Right hindlimb (tissue), 1 donor: Measurements from ENCODE around the gene BIN1.

Source experiments
- DNase-seq: peaks from one replicate; pipeline ENCODE4 v3.0.0-alpha.2; 2018

Gene BIN1

GRCh38 chr2:127074936-127075335 lies 32.0 kb downstream of the BIN1 start:
- no peak for DNase-seq

GRCh38 chr2:127074358-127074757 lies 32.6 kb downstream of the BIN1 start:
- DNase-seq = no peak

GRCh38 chr2:127072970-127073369 lies 34.0 kb downstream of the BIN1 start:
- DNase-seq = no peak

- no peak for DNase-seq
These were observed 34.6 kb downstream of the BIN1 start for GRCh38 chr2:127072396-127072795.

GRCh38 chr2:127071901-127072328 lies 35.0 kb downstream of the BIN1 start:
- DNase-seq = no peak

GRCh38 chr2:127070221-127070620 lies 36.7 kb downstream of the BIN1 start:
- no peak for DNase-seq

- no peak for DNase-seq
These were observed 37.4 kb downstream of the BIN1 start for GRCh38 chr2:127069536-127069935.

GRCh38 chr2:127069003-127069402 lies 38.0 kb downstream of the BIN1 start:
- DNase-seq = no peak

GRCh38 chr2:127068351-127068741 lies 38.6 kb downstream of the BIN1 start:
- DNase-seq = no peak

GRCh38 chr2:127067620-127068350 lies 39.2 kb downstream of the BIN1 start:
- DNase-seq = peak; percentile 66

- peak; percentile 67 for DNase-seq
These were observed 40.0 kb downstream of the BIN1 start for GRCh38 chr2:127066942-127067341.

GRCh38 chr2:127065940-127066318 lies 41.0 kb downstream of the BIN1 start:
- DNase-seq = no peak

GRCh38 chr2:127065299-127065939 lies 41.5 kb downstream of the BIN1 start:
- no peak for DNase-seq

- peak; percentile 92 for DNase-seq
These were observed 42.2 kb downstream of the BIN1 start for GRCh38 chr2:127064642-127065250.

- no peak for DNase-seq
These were observed 43.0 kb downstream of the BIN1 start for GRCh38 chr2:127063701-127064590.

GRCh38 chr2:127061375-127062273 lies 45.3 kb downstream of the BIN1 start:
- peak; percentile 74 for DNase-seq

GRCh38 chr2:127060264-127060945 lies 46.5 kb downstream of the BIN1 start:
- no peak for DNase-seq

- DNase-seq = no peak
These were observed 47.4 kb downstream of the BIN1 start for GRCh38 chr2:127059559-127059958.

- DNase-seq = no peak
These were observed 48.1 kb downstream of the BIN1 start for GRCh38 chr2:127058954-127059252.

- no peak for DNase-seq
These were observed 48.6 kb downstream of the BIN1 start for GRCh38 chr2:127058246-127058953.
